Erythroblast (primary cell): ENCODE measurements around the gene EHBP1L1.

ENCODE experiments used
- GATA1 ChIP-seq: IDR thresholded peaks from 2 replicates; pipeline ENCODE4 v1.6.1; 2011; ENCODE audit warnings: low read depth, mild to moderate bottlenecking, control low read depth, low read length, moderate library complexity
- POLR2A ChIP-seq: IDR thresholded peaks from 2 replicates; pipeline ENCODE4 v1.6.1; 2011; ENCODE audit warnings: mild to moderate bottlenecking, low read length

GRCh38 chr11:65619281-65619928, 43.6 kb downstream of the EHBP1L1 start:
- no peak for TF ChIP-seq POLR2A
- TF ChIP-seq GATA1 = no peak
